RWPE1 (cell line): ENCODE results near the gene CDC45.
"Not testable (repeated sequence)": the region's sequence is repeated elsewhere in the genome, so short reads cannot be mapped to it uniquely, and the experiment has no call there.

Source experiments
- CTCF ChIA-PET: fragments of 350-600 bp; sonication (Branson Sonifier 250); formaldehyde crosslinking; extraction: SDS; loops from one replicate; lab custom pipeline; 2021; lab: Yijun Ruan, JAX
- POLR2A ChIA-PET: fragments of 400-600 bp; formaldehyde crosslinking; extraction: SDS; loops from one replicate; lab custom pipeline; 2020; ENCODE audit warnings: antibody characterized with exemption; ENCODE audit not compliant: low non-redundant PET; lab: Yijun Ruan, JAX
- DNase-seq: peaks from one replicate; pipeline ENCODE4 v3.0.0; 2012; ENCODE audit warnings: low spot score
- H3K27ac ChIP-seq: fragments of 450-650 bp; 2 replicates; pipeline ENCODE4 v1.5.1; 2017
- CTCF ChIP-seq: fragments of 450-650 bp; conservative IDR thresholded peaks from 2 replicates; pipeline ENCODE4 v1.5.1; 2017; ENCODE audit warnings: low read depth, mild to moderate bottlenecking

CDC45 gene

GRCh38 chr22:19540394-19540793 is 60.7 kb downstream of the CDC45 start:
- ChIA-PET CTCF (no interaction called here), POLR2A (no interaction called here)
- DNase-seq = no peak
- no peak for TF ChIP-seq CTCF
- no peak overlapping the region for H3K27ac ChIP-seq

- TF ChIP-seq CTCF = no peak
- no peak for DNase-seq
- no peak overlapping the region for H3K27ac ChIP-seq
- POLR2A ChIA-PET = no interaction called here
- CTCF ChIA-PET = no interaction called here
Observed at GRCh38 chr22:19543970-19544708, 64.4 kb downstream of the CDC45 start.

- ChIA-PET CTCF (no interaction called here), POLR2A (no interaction called here)
- TF ChIP-seq CTCF = no peak
- H3K27ac ChIP-seq = no peak overlapping the region
- no peak for DNase-seq
Observed at GRCh38 chr22:19545935-19546207, 66.2 kb downstream of the CDC45 start.

- no peak overlapping the region for H3K27ac ChIP-seq
- no peak for DNase-seq
- ChIA-PET POLR2A (no interaction called here), CTCF (no interaction called here)
- TF ChIP-seq CTCF = no peak
Observed at GRCh38 chr22:19546680-19547079, 67.0 kb downstream of the CDC45 start.

- TF ChIP-seq CTCF = no peak
- ChIA-PET CTCF (no interaction called here), POLR2A (no interaction called here)
- no peak for DNase-seq
- H3K27ac ChIP-seq = no peak overlapping the region
Observed at GRCh38 chr22:19547620-19548019, 67.9 kb downstream of the CDC45 start.

GRCh38 chr22:19548427-19548826 is 68.7 kb downstream of the CDC45 start:
- H3K27ac ChIP-seq, POLR2A ChIA-PET, CTCF ChIA-PET: not testable (repeated sequence)

GRCh38 chr22:19548964-19549363 is 69.2 kb downstream of the CDC45 start:
- TF ChIP-seq CTCF = no peak
- ChIA-PET POLR2A (no interaction called here), CTCF (interaction anchor here (0.6 kb wide), 1 partner anchor 283 kb away, joined by 3 read pairs; no protein-coding TSS in a partner anchor)
- H3K27ac ChIP-seq = no peak overlapping the region
- no peak for DNase-seq

More at GRCh38 chr22:19548427-19548826, 68.7 kb downstream of the CDC45 start:
- DNase-seq = not testable (repeated sequence)
